HG02571 (cell line): ENCODE data around the gene DAPP1.
"Not testable (repeated sequence)": the region's sequence is repeated elsewhere in the genome, so short reads cannot be mapped to it uniquely, and the experiment has no call there.

Experiments used
- ATAC-seq: cut with Tn5 transposase; IDR thresholded peaks from one replicate; pipeline ENCODE4 v1.9.1; 2021; ENCODE audit warnings: mild to moderate bottlenecking, moderate library complexity; ENCODE audit not compliant: unreplicated experiment

Gene DAPP1

GRCh38 chr4:99822734-99823133, 6.1 kb downstream of the DAPP1 start:
- no peak for ATAC-seq

DNA sequence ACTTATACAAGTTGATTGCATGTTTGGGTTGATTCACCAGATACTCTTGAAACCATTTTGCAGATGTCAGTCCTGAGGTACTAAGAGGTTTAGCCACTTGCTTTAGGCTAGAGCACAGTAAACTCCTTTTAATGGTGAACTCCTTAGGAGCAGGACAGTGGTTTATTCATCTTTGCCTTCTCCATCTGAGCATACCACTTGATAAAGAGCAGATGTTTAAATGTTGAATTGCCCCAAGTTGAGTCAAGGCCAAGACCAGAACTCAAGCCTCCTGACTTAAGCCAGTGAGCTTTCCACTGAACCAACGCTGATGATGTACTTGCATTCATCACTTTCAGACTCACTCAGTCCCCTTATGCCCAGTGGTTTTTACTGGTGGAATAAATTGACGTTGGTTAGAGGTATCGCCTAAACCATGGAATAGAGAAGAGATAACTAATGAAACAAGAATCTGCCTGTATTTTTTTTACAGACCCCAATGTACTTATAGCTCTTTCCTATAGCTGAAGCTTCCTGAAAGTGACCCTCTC, 7.5 kb downstream of the DAPP1 start:
- ATAC-seq = no peak

GRCh38 chr4:99825272-99825671, 8.6 kb downstream of the DAPP1 start:
- ATAC-seq = no peak

- no peak for ATAC-seq
Observed at GRCh38 chr4:99826016-99826415, 9.4 kb downstream of the DAPP1 start.

DNA sequence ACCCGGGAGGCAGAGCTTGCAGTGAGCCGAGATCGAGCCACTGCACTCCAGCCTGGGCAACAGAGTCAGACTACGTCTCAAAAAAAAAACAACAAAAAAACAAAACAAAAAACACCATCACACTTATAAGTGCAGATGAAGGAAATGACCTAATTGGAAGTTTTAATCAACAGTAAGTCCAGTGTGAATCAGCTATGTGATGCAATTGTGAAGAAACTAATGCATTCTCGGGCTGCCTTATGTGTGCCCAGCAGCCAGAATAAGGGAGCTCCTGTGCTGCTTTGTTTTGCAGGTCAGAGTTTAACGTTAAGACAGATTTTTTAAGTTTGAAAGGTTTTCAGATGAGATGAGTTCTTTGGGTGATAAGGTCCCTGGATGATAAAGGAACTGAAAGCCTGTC, 10.8 kb downstream of the DAPP1 start:
- no peak for ATAC-seq

- ATAC-seq = no peak
Observed at GRCh38 chr4:99827857-99828256, 11.2 kb downstream of the DAPP1 start.

GRCh38 chr4:99828477-99828876, 11.8 kb downstream of the DAPP1 start:
- ATAC-seq = no peak

DNA sequence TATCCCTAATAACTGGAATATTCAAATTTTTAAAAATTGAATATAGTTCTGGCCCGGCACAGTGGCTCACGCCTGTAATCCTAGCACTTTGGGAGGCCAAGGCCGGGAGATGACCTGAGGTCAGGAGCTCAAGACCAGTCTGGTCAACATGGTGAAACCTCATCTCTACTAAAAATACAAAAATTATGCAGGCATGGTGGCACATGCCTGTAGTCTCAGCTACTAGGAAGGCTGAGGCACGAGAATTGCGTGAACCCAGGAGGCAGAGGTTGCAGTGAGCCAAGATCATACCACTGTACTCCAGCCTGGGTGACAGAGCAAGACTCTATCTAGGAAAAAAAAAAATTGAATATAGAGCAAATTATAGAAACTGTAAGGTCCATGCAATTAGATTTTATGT, 13.4 kb downstream of the DAPP1 start:
- not testable (repeated sequence) for ATAC-seq

DNA sequence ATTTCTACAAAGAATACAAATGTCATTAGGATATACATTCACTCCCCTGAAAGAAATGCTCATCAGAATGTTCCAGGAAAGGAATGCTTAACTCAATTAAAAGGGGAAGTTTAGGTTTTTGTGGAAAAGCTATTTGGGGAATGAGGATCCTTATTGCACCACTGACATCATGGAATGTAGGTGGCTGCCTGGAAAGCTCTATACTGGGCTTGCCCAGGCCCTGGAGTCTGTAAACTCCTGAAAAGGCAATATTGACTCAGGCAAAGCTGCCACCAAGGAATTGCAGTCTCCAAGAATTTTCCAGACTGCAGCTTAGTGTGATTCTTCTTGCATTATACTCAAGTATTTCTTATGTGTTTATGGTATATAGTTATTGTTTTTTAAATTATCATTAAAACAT, 15.7 kb downstream of the DAPP1 start:
- ATAC-seq = no peak

DNA sequence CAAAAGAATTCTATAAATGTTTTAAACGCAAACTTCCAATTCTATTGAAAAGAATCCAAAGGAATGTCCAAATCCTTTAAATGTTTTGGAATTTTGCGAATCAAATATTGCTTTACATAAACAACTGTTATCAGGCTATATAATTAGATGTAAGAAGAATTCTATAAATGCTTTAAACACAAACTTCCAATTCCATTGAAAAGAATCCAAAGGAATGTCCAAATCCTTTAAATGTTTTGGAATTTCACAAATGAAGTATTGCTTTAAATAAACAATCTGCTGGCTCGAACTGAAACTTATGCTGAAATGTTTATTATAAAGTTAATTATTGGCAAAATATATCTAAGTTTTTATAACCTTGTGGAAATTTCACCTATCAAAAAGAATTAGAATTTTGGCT, 16.1 kb downstream of the DAPP1 start:
- no peak for ATAC-seq

DNA sequence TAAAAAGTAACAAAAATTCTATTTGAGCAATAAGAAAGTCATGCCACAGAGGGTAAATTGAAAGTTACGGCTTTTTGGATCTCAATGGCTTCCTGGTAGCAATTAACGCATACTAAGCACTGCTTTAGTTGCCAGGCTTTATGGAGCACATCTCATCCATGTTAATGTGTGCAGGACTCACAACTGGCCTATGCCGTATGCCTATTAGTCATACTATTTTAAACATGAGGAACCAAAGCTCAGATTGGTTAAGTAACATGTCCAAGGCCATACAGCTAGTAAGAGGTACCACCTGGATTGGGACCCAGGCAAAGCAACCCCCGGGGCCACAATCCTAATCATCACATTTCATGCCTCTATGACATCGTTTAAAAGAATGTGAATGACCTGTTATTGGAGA, 17.1 kb downstream of the DAPP1 start:
- no peak for ATAC-seq

DNA sequence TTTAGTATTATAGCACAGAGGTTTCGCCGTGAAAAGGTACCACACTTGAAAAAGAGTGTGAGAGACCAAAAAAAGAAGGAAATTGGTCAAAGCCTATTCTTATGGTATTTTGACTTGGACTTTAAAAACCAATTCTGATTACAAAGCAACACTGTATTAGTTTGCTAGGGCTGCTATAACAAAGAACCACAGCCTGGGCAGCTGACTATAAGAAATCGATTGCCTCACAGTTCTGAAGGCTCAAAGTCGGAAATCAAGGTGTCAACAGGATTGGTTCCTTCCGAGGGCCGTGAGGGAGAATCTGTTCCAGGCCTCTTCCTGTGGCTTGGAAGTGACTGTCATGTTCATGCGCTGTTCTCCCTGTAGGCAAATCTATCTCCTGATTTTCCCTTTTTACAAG, 17.9 kb downstream of the DAPP1 start:
- ATAC-seq = no peak

DNA sequence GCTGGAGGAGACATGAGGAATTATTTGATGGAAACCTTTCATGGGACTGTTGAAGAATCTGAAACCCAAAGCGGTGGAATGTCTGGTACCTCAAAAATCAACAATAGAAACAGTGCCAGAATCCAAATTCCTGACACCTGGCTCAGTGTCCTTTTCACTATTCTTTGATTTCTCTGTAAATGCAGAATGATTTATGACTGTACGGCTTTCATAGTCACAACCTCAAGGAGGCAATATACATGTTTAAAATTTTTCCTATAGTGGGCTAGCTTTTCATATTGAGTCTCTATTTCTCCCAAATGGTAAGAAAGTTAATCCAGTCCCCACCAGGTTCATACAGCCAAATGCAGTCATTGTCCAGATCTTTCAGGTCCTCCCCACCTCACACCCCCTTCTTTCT, 19.3 kb downstream of the DAPP1 start:
- ATAC-seq = no peak

DNA sequence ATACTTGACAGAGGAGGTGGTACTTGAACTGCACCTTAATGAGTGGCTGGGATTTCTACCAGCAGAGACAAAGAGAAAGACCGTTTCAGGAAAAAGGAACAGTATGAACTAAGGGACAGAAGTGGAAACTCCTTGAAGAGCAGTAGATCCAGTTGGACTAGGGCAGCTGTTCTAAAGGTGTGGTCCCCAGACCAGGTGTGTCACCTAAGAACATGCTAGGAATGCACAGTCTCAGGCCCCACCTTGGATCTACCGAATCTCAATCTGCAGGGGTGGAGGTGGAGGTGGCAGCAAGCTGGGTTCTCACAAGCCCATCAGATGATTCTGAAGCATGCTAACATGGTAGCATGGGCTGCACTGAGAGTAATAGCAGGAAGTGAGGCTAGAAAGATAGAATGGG, 22.3 kb downstream of the DAPP1 start:
- ATAC-seq = no peak

GRCh38 chr4:99841129-99841528, 24.5 kb downstream of the DAPP1 start:
- ATAC-seq = no peak

DNA sequence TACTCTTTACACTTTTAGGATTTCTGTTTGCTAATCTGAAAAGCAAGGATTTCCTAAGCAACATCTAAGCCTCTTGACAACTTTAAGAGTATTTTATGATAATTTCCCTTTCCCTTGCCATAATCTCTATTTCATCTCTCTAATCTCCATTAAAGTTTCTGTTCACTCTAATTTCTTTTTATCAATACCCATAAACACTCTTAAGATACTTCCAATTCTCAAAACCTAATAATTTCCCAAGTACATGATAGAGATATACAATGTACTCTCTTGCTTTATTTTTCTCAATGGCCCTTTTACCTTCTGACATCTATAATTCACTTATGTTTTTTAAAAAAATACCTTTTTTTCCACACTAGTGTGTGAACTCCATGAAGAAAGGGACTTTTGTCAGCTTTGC, 26.8 kb downstream of the DAPP1 start:
- ATAC-seq = no peak

GRCh38 chr4:99844048-99844447, 27.4 kb downstream of the DAPP1 start:
- ATAC-seq = no peak

DNA sequence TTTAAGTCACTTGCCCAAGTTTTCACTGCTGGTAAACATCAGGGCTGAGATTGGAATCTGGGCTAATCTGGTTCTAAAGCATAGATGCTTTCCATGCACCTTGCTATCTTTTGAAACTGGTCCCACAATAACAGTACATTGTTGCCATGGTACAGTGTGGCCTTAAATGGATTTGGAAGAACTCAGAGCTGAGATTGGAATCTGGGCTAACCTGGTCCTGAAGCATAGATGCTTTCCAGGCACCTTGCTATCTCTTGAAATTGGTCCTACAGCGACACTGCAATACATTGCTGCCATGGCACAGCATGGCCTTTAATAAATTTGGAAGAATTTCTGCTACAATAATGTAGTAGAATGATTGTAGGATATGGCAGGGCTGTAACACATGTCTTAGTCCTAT, 28.6 kb downstream of the DAPP1 start:
- no peak for ATAC-seq

GRCh38 chr4:99845708-99846469, 29.3 kb downstream of the DAPP1 start:
- no peak for ATAC-seq

- no peak for ATAC-seq
Observed at GRCh38 chr4:99846891-99847290, 30.3 kb downstream of the DAPP1 start.

DNA sequence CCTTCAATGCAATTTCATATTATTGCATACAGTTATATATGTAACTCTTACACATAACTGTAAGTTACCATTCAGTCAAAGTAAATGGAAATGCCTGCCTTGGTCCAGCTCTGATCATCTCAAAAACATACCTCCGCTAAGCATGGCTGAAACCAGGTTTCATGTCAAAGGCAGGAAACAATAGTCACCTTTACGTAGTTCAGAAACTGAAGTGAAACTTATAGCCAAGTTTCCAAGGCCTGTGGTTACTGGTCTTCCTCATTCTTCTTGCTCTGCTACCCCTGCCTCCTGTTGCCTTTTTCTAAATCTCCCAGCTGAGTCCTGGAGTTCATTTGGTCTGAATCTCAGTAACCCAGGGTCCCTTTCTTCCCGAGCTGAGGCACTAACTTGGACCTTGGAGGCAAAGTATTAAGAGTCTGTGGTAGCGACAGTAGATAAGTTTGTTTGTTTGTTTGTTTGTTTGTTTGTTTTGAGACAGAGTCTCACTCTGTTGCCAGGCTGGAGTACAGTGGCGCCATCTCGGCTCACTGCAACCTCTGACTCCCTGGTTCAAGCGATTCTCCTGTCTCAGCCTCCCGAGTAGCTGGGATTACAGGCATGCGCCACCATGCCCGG, 30.8 kb downstream of the DAPP1 start:
- ATAC-seq = peak; percentile 68

DNA sequence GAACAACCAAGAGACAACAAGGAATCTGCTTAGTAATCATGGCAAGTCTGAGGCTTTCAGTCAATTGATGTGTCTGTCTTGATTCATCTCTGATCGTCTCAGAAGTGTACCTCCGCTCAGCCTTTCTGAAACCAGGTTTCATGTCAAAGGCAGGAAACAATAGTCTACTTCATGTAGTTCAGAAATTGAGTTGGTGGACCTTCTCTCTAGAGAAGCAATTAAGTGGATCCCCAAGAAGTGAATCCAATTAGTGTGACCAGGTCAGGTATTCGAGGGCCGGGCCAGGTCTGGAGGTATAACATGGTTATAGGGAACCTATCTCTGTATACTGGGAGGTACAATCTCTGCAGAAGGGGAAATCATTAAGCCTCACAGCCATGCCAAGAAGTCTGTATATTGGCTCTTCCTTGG, 32.0 kb downstream of the DAPP1 start:
- ATAC-seq = peak; percentile 35
